ENCODE data around the gene UNC5CL. TPM values are rescaled to one million over a fixed set of nuclear protein-coding genes. Genes with fewer than 3 reads are reported as not detected.

The UNC5CL gene, protein sequence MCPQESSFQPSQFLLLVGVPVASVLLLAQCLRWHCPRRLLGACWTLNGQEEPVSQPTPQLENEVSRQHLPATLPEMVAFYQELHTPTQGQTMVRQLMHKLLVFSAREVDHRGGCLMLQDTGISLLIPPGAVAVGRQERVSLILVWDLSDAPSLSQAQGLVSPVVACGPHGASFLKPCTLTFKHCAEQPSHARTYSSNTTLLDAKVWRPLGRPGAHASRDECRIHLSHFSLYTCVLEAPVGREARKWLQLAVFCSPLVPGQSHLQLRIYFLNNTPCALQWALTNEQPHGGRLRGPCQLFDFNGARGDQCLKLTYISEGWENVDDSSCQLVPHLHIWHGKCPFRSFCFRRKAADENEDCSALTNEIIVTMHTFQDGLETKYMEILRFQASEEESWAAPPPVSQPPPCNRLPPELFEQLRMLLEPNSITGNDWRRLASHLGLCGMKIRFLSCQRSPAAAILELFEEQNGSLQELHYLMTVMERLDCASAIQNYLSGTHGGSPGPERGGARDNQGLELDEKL
- 0.34 to 1.1 TPM (median 0.60 TPM) in 5 replicates for total RNA-seq (2022; extraction: Qiagen RNA extraction; ENCODE audit: low read depth)

GRCh38 chr6:41039060-41039998 is at the start of gene UNC5CL:
Gene UNC5CL (minus strand): TSS chr6:41039221. CDS start chr6:41035074, 4,147 bp downstream.

GRCh38 chr6:41072836-41073202 is 33.8 kb upstream of the UNC5CL start, which contains the start of gene NFYA:
Gene NFYA (plus strand): TSS chr6:41072974. CDS start chr6:41079090, 6,116 bp downstream.

DNA sequence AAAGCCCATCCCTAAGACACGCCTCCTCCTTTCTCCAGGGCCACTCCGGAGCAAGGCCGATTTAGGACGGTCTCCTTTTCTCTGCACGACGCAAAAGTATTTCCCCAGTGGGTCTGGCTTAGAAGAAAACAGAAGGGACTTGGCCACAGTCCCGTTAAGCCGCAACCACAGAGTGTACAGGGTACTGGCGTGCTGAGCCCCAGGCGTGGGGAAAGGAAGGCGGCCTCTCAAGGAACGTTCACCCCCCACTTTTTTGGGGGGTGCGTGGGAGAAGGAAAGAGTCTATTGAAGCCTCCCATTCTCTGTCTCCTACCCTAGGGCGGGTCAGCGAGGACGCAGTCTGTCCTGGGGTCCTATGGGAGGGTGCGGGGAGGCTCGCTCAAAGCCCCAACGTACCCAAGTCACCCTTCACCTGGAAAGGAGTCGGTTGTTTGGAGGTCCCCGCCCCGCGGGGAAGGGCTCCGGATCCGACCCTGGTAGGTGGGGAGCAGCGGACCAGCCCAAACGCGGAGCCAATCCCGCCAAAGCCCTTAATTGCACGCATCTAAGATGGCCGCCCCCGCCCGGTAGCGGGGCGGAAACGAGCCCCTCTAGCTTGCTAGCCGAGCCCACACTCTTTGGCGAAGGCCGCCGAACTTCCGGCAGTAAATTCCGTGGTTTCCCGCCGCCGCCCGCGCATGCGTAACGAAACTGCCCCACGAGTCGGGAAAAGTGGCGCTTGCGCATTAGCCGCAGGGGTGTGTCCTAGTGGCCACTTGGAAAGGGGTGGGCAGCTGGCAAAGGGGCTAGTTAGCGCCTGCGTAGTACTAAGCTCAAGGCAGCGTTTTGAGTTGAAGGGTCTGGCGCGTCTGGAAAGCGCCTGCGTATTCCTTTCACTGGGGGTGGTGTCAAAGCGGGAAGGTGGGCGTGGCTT is 33.2 kb upstream of the UNC5CL start, which contains the start of gene OARD1:
TSS of gene OARD1 (minus strand) at position 434 of the 913 bp plus-strand sequence. CDS start 722 bp downstream, outside the sequence.

DNA sequence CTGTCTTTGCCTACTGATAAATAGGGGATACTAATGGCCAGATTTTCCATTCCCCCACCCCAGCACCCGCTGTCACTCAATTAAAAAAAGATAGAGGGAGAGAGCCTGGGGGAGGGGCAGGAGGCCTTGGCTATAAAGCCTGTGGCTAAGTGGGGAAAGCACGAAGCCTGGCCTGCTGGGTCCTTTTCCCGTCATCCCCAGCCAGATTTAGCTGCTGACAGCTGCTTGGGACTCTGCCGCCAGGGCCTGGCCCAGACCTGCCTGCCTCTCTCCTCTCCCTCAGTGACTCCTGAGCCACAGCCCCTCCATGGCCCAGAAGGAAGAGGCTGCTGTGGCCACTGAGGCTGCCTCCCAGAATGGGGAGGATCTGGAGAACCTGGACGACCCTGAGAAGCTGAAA is 14.0 kb upstream of the UNC5CL start, which contains the start of gene APOBEC2:
TSS of gene APOBEC2 (plus strand) at position 162 of the 400 bp plus-strand sequence. CDS start at position 308, 146 bp downstream.

GRCh38 chr6:41042226-41043055 is 3.4 kb upstream of the UNC5CL start, which contains the start of gene TSPO2:
Gene TSPO2 (plus strand): TSS chr6:41042467. CDS start chr6:41042986, 519 bp downstream.

Other genes with a start within 250 kb of the UNC5CL start
- not detected in 5 replicates for gene TSPO2, start 3.2 kb upstream of the UNC5CL start, total RNA-seq (2022; extraction: Qiagen RNA extraction; ENCODE audit: low read depth)
- gene APOBEC2, start 14.0 kb upstream of the UNC5CL start, total RNA-seq (2022; extraction: Qiagen RNA extraction; ENCODE audit: low read depth) = not detected in 5 replicates
- gene OARD1, start 33.1 kb upstream of the UNC5CL start, total RNA-seq (2022; extraction: Qiagen RNA extraction; ENCODE audit: low read depth) = 17.1 to 20.3 TPM (median 19.5 TPM) in 5 replicates
- 9.8 to 15.3 TPM (median 13.6 TPM) in 5 replicates for gene NFYA, start 33.8 kb upstream of the UNC5CL start, total RNA-seq (2022; extraction: Qiagen RNA extraction; ENCODE audit: low read depth)
- gene TREML1, start 115.1 kb upstream of the UNC5CL start, total RNA-seq (2022; extraction: Qiagen RNA extraction; ENCODE audit: low read depth) = not detected in 5 replicates
- gene TREM2, start 123.9 kb upstream of the UNC5CL start, total RNA-seq (2022; extraction: Qiagen RNA extraction; ENCODE audit: low read depth) = not detected in 5 replicates
- not detected in 5 replicates for gene TREML2, start 161.9 kb upstream of the UNC5CL start, total RNA-seq (2022; extraction: Qiagen RNA extraction; ENCODE audit: low read depth)
- gene TREML4, start 189.1 kb upstream of the UNC5CL start, total RNA-seq (2022; extraction: Qiagen RNA extraction; ENCODE audit: low read depth) = 0.06 TPM in 1 of 5 replicates, not detected in the others
- 0.22 to 0.48 TPM (median 0.32 TPM) in 4 of 5 replicates, not detected in the other for gene TREM1, start 247.5 kb upstream of the UNC5CL start, total RNA-seq (2022; extraction: Qiagen RNA extraction; ENCODE audit: low read depth)